ENCODE data around the gene GCGR. TPM values are rescaled to one million over a fixed set of nuclear protein-coding genes. Genes with fewer than 3 reads are reported as not detected.

Gene GCGR
- total and polyA plus RNA-seq, 3 experiments from 2014 or later, result not detected

DNA sequence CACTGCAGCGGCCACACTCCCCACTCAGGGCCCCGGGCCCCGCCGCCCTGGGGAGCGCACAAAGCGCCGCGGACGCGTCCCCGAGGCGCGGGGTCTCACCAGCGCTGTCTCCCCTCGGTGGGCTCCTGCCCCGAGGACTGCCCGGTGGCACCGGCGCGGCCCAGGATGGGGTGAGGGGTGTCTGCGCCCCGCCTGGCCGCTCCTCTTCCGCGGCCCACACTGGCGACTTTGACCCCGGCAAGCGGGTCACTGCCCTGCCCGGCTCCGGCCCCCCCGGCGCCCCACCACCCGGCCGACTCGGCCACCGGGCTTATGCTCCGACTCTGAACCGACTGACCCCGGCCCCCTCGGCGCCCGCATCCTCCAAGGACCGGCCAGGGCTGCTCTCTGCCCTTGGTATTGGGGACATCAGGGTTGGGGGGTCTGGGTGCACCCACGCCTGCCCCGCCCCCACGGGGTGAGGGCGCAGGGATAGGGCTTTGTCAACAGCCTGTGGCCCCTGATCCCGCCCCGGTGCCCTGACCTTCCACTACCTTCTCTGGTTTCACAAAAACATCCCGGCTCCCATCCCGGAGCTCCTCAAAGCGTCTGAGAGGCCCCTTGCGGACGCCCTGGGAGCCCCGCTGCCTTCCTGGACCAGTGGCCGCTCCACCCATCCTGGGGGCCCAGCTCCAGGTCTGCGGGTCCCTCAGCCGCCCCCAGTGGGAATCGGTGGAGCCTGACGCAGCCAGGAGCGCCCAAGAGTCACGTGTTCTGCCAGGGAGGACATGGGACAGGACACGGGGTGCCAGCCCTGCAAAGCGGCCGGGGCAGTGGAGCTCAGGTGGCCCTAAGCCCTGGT is 829 bp downstream of the GCGR start:
- Histone ChIP-seq H3K27ac (ENCODE audit: low read depth, low read length) (no peak overlapping the region), H3K36me3 (ENCODE audit: insufficient read depth, low read length) (no peaks in the 10 kb centered on the region), H3K27me3 (ENCODE audit: insufficient read depth, low read length, poor library complexity, severe bottlenecking) (peaks cover 24% of the 10 kb centered on the region), H3K4me1 (ENCODE audit: insufficient read depth, low read length) (no peaks in the 10 kb centered on the region), H3K4me3 (ENCODE audit: low read length) (no peak overlapping the region), H3K9me3 (ENCODE audit: low read length) (no peaks in the 10 kb centered on the region)
- DNase-seq, result no peak
- Mint-ChIP-seq H3K4me3 (peak overlapping the region in 1 of 7 donors; percentile 45), H3K4me1 (peaks cover 0 to 10% (median 7%) of the 10 kb centered on the region in 3 donors), H3K36me3 (no peaks in the 10 kb centered on the region), H3K9me3 (no peaks in the 10 kb centered on the region), H3K27ac (no peak overlapping the region), H3K27me3 (peaks cover 38 to 53% of the 10 kb centered on the region in 2 donors)
- ChIA-PET POLR2A (no interaction called here), CTCF (no interaction called here)

- H3K4me1 ChIP-seq (ENCODE audit: insufficient read depth, low read length), result no peaks in the 10 kb centered on the region
- no peaks in the 10 kb centered on the region for H3K9me3 Mint-ChIP-seq
- no peak overlapping the region for H3K27ac ChIP-seq (ENCODE audit: low read depth, low read length)
- peaks cover 31% of the 10 kb centered on the region for H3K27me3 ChIP-seq (ENCODE audit: insufficient read depth, low read length, poor library complexity, severe bottlenecking)
- no peak overlapping the region for H3K27ac Mint-ChIP-seq
- no peak for DNase-seq
- CTCF ChIA-PET, result interaction anchor here (0.6 kb wide), 1 partner anchor 81 kb away, joined by 4 read pairs; no protein-coding TSS in a partner anchor
- H3K36me3 ChIP-seq (ENCODE audit: insufficient read depth, low read length), result no peaks in the 10 kb centered on the region
- POLR2A ChIA-PET, result no interaction called here
- no peak overlapping the region for H3K4me3 ChIP-seq (ENCODE audit: low read length)
- H3K36me3 Mint-ChIP-seq, result no peaks in the 10 kb centered on the region
- H3K4me3 Mint-ChIP-seq, result no peak overlapping the region
- H3K9me3 ChIP-seq (ENCODE audit: low read length), result no peaks in the 10 kb centered on the region
- H3K4me1 Mint-ChIP-seq, result peaks cover 0 to 10% (median 7%) of the 10 kb centered on the region in 3 donors
- H3K27me3 Mint-ChIP-seq, result peaks cover 39 to 42% of the 10 kb centered on the region in 2 donors
These were observed 1.9 kb downstream of the GCGR start for GRCh38 chr17:81805707-81806460.

DNA sequence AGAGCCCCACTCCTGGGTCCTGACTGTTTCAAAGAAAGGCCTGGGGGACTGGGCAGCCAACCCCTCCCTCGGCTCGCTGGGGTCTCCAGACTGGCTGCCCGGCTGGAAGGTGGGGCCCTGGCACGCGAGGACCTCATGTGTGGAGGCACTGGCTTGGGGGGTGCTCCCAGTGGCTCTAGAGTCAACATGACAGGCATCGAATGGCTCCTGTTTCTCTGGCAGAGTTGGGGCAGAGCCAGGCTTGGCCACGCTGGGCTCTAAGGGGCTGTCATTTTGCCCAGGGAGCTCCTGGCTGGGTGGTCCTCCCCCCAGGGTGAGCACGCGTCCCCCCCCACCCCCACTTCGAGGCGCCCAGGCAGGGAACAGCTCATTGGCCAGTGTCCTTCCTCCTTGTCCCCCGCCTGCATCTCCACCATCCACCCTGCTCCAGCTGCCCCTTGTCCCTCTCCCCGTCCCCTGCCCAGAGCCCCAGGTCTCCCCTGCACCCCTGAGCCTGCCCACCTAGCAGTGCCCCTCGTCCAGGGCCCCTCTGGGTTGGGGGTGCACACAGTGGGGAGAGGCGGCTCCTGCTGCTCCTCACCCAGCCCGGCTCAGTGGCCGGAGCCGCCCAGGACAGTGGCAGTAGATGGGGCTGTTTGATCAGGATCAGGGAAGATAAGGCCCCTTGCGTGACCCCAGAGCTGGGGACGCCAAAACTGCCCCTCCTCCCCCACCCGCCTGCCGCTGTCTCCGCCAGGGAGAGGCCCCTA is 2.7 kb downstream of the GCGR start:
- no peaks in the 10 kb centered on the region for H3K9me3 Mint-ChIP-seq
- no peaks in the 10 kb centered on the region for H3K4me1 ChIP-seq (ENCODE audit: insufficient read depth, low read length)
- H3K4me3 ChIP-seq (ENCODE audit: low read length), result no peak overlapping the region
- H3K9me3 ChIP-seq (ENCODE audit: low read length), result no peaks in the 10 kb centered on the region
- no peaks in the 10 kb centered on the region for H3K36me3 Mint-ChIP-seq
- H3K27ac ChIP-seq (ENCODE audit: low read depth, low read length), result no peak overlapping the region
- no peak overlapping the region for H3K4me3 Mint-ChIP-seq
- no peak for DNase-seq
- peaks cover 0 to 10% (median 7%) of the 10 kb centered on the region in 3 donors for H3K4me1 Mint-ChIP-seq
- ChIA-PET CTCF (no interaction called here), POLR2A (no interaction called here)
- H3K27me3 Mint-ChIP-seq, result peaks cover 35 to 37% of the 10 kb centered on the region in 2 donors
- H3K27ac Mint-ChIP-seq, result no peak overlapping the region
- peaks cover 27% of the 10 kb centered on the region for H3K27me3 ChIP-seq (ENCODE audit: insufficient read depth, low read length, poor library complexity, severe bottlenecking)
- H3K36me3 ChIP-seq (ENCODE audit: insufficient read depth, low read length), result no peaks in the 10 kb centered on the region

GRCh38 chr17:81807210-81807719 is 3.3 kb downstream of the GCGR start:
- H3K27ac Mint-ChIP-seq, result no peak overlapping the region
- Histone ChIP-seq H3K4me3 (ENCODE audit: low read length) (no peak overlapping the region), H3K27ac (ENCODE audit: low read depth, low read length) (no peak overlapping the region), H3K4me1 (ENCODE audit: insufficient read depth, low read length) (no peaks in the 10 kb centered on the region), H3K27me3 (ENCODE audit: insufficient read depth, low read length, poor library complexity, severe bottlenecking) (peaks cover 20% of the 10 kb centered on the region), H3K36me3 (ENCODE audit: insufficient read depth, low read length) (no peaks in the 10 kb centered on the region), H3K9me3 (ENCODE audit: low read length) (no peaks in the 10 kb centered on the region)
- no peak overlapping the region for H3K4me3 Mint-ChIP-seq
- H3K9me3 Mint-ChIP-seq, result no peaks in the 10 kb centered on the region
- ChIA-PET CTCF (no interaction called here), POLR2A (no interaction called here)
- H3K4me1 Mint-ChIP-seq, result peaks cover 0 to 10% (median 7%) of the 10 kb centered on the region in 3 donors
- no peak for DNase-seq
- peaks cover 28 to 30% of the 10 kb centered on the region in 2 donors for H3K27me3 Mint-ChIP-seq
- no peaks in the 10 kb centered on the region for H3K36me3 Mint-ChIP-seq

GRCh38 chr17:81807839-81808238 is 3.9 kb downstream of the GCGR start:
- Mint-ChIP-seq H3K27me3 (peaks cover 22 to 25% of the 10 kb centered on the region in 2 donors), H3K27ac (no peak overlapping the region), H3K4me3 (no peak overlapping the region), H3K4me1 (peaks cover 0 to 7% (median 6%) of the 10 kb centered on the region in 3 donors), H3K36me3 (no peaks in the 10 kb centered on the region), H3K9me3 (no peaks in the 10 kb centered on the region)
- ChIA-PET CTCF (no interaction called here), POLR2A (no interaction called here)
- Histone ChIP-seq H3K9me3 (ENCODE audit: low read length) (no peaks in the 10 kb centered on the region), H3K27ac (ENCODE audit: low read depth, low read length) (no peak overlapping the region), H3K27me3 (ENCODE audit: insufficient read depth, low read length, poor library complexity, severe bottlenecking) (peaks cover 15% of the 10 kb centered on the region), H3K4me1 (ENCODE audit: insufficient read depth, low read length) (no peaks in the 10 kb centered on the region), H3K4me3 (ENCODE audit: low read length) (no peak overlapping the region), H3K36me3 (ENCODE audit: insufficient read depth, low read length) (no peaks in the 10 kb centered on the region)
- DNase-seq, result no peak

- CTCF ChIA-PET, result no interaction called here
These were observed 5.0 kb downstream of the GCGR start for GRCh38 chr17:81808778-81809555.

DNA sequence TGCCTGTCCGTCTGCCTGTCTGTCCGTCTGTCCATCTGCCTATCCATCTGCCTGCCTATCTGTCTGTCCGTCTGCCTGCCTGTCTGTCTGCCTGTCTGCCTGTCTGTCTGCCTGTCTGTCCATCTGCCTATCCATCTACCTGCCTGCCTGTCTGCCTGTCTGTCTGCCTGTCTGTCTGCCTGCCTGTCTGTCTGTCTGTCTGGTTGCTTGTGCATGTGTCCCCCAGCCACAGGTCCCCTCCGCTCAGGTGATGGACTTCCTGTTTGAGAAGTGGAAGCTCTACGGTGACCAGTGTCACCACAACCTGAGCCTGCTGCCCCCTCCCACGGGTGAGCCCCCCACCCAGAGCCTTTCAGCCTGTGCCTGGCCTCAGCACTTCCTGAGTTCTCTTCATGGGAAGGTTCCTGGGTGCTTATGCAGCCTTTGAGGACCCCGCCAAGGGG is 5.6 kb downstream of the GCGR start:
- POLR2A ChIA-PET, result no interaction called here
- Histone ChIP-seq H3K27me3 (ENCODE audit: insufficient read depth, low read length, poor library complexity, severe bottlenecking) (peaks cover 8% of the 10 kb centered on the region), H3K36me3 (ENCODE audit: insufficient read depth, low read length) (no peaks in the 10 kb centered on the region), H3K4me3 (ENCODE audit: low read length) (no peak overlapping the region), H3K9me3 (ENCODE audit: low read length) (no peaks in the 10 kb centered on the region), H3K27ac (ENCODE audit: low read depth, low read length) (no peak overlapping the region), H3K4me1 (ENCODE audit: insufficient read depth, low read length) (no peaks in the 10 kb centered on the region)
- Mint-ChIP-seq H3K27me3 (peaks cover 16 to 21% of the 10 kb centered on the region in 2 donors), H3K27ac (no peak overlapping the region), H3K36me3 (no peaks in the 10 kb centered on the region), H3K9me3 (no peaks in the 10 kb centered on the region), H3K4me1 (peaks cover 0 to 7% (median 3%) of the 10 kb centered on the region in 3 donors), H3K4me3 (no peak overlapping the region)
- CTCF ChIA-PET, result no interaction called here
- no peak for DNase-seq

More at GRCh38 chr17:81808778-81809555, 5.0 kb downstream of the GCGR start:
- Mint-ChIP-seq H3K9me3 (no peaks in the 10 kb centered on the region), H3K27ac (no peak overlapping the region), H3K36me3 (no peaks in the 10 kb centered on the region), H3K4me3 (no peak overlapping the region), H3K4me1 (peaks cover 0 to 7% (median 3%) of the 10 kb centered on the region in 3 donors), H3K27me3 (peaks cover 16 to 21% of the 10 kb centered on the region in 2 donors)
- POLR2A ChIA-PET, result no interaction called here
- Histone ChIP-seq H3K36me3 (ENCODE audit: insufficient read depth, low read length) (no peaks in the 10 kb centered on the region), H3K27ac (ENCODE audit: low read depth, low read length) (no peak overlapping the region), H3K27me3 (ENCODE audit: insufficient read depth, low read length, poor library complexity, severe bottlenecking) (peaks cover 8% of the 10 kb centered on the region), H3K4me1 (ENCODE audit: insufficient read depth, low read length) (no peaks in the 10 kb centered on the region), H3K4me3 (ENCODE audit: low read length) (no peak overlapping the region), H3K9me3 (ENCODE audit: low read length) (no peaks in the 10 kb centered on the region)
- DNase-seq, result no peak

All from CD8-positive, alpha-beta memory T cell (primary cell).